Common myeloid progenitor, CD34-positive (primary cell): Measurements from ENCODE around the gene INTS3.
A peak's percentile ranks its signal among the peaks of the same experiment; 100 is the strongest.

Source experiments
- CTCF ChIA-PET: fragments of 350-600 bp; sonication (Branson Sonifier 250); formaldehyde crosslinking; loops from one replicate; lab custom pipeline; 2021; ENCODE audit warnings: antibody characterized with exemption; lab: Charles Lee
- POLR2A ChIA-PET: fragments of 350-600 bp; sonication (Branson Sonifier 250); formaldehyde crosslinking; loops from one replicate; lab custom pipeline; 2021; ENCODE audit warnings: antibody characterized with exemption; lab: Charles Lee
- DNase-seq, 3 donors: peaks; one replicate each; pipeline versions ENCODE4 v3.0.0 to v3.0.0-alpha.2; 2013
- H3K27ac ChIP-seq, 2 experiments: 1 replicate in 1 of 2; 2 replicates in 1 of 2; pipeline ENCODE4 v1.7.0; 2013; ENCODE audit warnings: inconsistent platforms in 2 of 2, low read length in 2 of 2, mild to moderate bottlenecking in 2 of 2, low read depth in 1 of 2, moderate library complexity in 1 of 2; ENCODE audit not compliant: severe bottlenecking in 2 of 2, insufficient read depth in 1 of 2, poor library complexity in 1 of 2
- H3K27me3 ChIP-seq, 5 experiments: replicated peaks in 2 of 5; 1 replicate in 3 of 5; 2 replicates in 2 of 5; pipeline versions ENCODE4 v1.6.1 to v1.7.0; 2013; ENCODE audit warnings: low read length in 4 of 5, mild to moderate bottlenecking in 2 of 5, moderate library complexity in 2 of 5, inconsistent platforms in 1 of 5; ENCODE audit not compliant: insufficient read depth in 5 of 5, control insufficient read depth in 4 of 5
- H3K36me3 ChIP-seq, 4 experiments: 1 replicate in 2 of 4; 2 replicates in 2 of 4; pipeline versions ENCODE4 v1.6.1 to v1.7.0; 2013; ENCODE audit warnings: low read length in 3 of 4, control low read depth in 1 of 4, mild to moderate bottlenecking in 1 of 4; ENCODE audit not compliant: control insufficient read depth in 4 of 4, insufficient read depth in 4 of 4
- H3K4me1 ChIP-seq, 4 experiments: 1 replicate in 3 of 4; 2 replicates in 1 of 4; pipeline versions ENCODE4 v1.6.1 to v1.7.1; 2013; ENCODE audit warnings: low read length in 3 of 4, mild to moderate bottlenecking in 3 of 4, control low read depth in 1 of 4, inconsistent platforms in 1 of 4, moderate library complexity in 1 of 4; ENCODE audit not compliant: control insufficient read depth in 4 of 4, insufficient read depth in 4 of 4; ENCODE audit errors: control extremely low read depth in 1 of 4
- H3K4me3 ChIP-seq, 7 experiments: 1 replicate in 4 of 7; 2 replicates in 3 of 7; pipeline versions ENCODE4 v1.5.1 to v1.7.0; 2013; ENCODE audit warnings: mild to moderate bottlenecking in 7 of 7, low read length in 6 of 7, moderate library complexity in 6 of 7, inconsistent platforms in 2 of 7, low read depth in 2 of 7, control low read depth in 1 of 7; ENCODE audit not compliant: insufficient read depth in 4 of 7, control insufficient read depth in 1 of 7; ENCODE audit errors: extremely low read depth in 1 of 7
- H3K9me3 ChIP-seq, 5 experiments: 1 replicate in 4 of 5; 2 replicates in 1 of 5; pipeline versions ENCODE4 v1.6.1 to v1.7.1; 2013; ENCODE audit warnings: low read length in 4 of 5, mild to moderate bottlenecking in 2 of 5, inconsistent platforms in 1 of 5, low read depth in 1 of 5, moderate library complexity in 1 of 5; ENCODE audit not compliant: control insufficient read depth in 4 of 5, insufficient read depth in 2 of 5; ENCODE audit errors: control extremely low read depth in 1 of 5
- WGBS: methylation state at CpG from one replicate; pipeline ENCODE4 v1.1.5; 2013; ENCODE audit not compliant: insufficient coverage; 5-methylcytosine and 5-hydroxymethylcytosine counted together

Gene INTS3

GRCh38 chr1:153696741-153697140, 31.1 kb upstream of the INTS3 start:
- H3K4me1 ChIP-seq: peaks cover 2 to 17% (median 12%) of the 10 kb centered on the region in 4 experiments
- no peaks in the 10 kb centered on the region for H3K27me3 ChIP-seq
- POLR2A ChIA-PET: no interaction called here
- CTCF ChIA-PET: no interaction called here
- no peak overlapping the region for H3K27ac ChIP-seq
- WGBS: 86% methylated on average over 4 of the region's 8 CpGs
- no peak for DNase-seq
- no peaks in the 10 kb centered on the region for H3K9me3 ChIP-seq
- H3K36me3 ChIP-seq: no peaks in the 10 kb centered on the region
- no peak overlapping the region for H3K4me3 ChIP-seq

GRCh38 chr1:153697191-153698019, 30.4 kb upstream of the INTS3 start:
- 85% methylated on average over 8 of the region's 12 CpGs for WGBS
- H3K4me3 ChIP-seq: peak overlapping the region in 4 of 7 experiments; percentile 48 to 81 (median 66)
- peak in 2 of 3 donors; percentile 31 to 42 for DNase-seq
- H3K36me3 ChIP-seq: no peaks in the 10 kb centered on the region
- no peaks in the 10 kb centered on the region for H3K9me3 ChIP-seq
- no peaks in the 10 kb centered on the region for H3K27me3 ChIP-seq
- ChIA-PET POLR2A (interaction anchor here (0.6 to 1.7 kb wide), 2 partner anchors 37 to 63 kb away, joined by 4 read pairs; partner anchors contain the start of gene CHTOP), CTCF (interaction anchor here (0.9 to 1.5 kb wide), 3 partner anchors 10 to 26 kb away, joined by 3 to 4 read pairs (median 3); no protein-coding TSS in a partner anchor)
- peak overlapping the region; percentile 64 to 70 for H3K27ac ChIP-seq
- peaks cover 2 to 17% (median 12%) of the 10 kb centered on the region in 4 experiments for H3K4me1 ChIP-seq

- DNase-seq: peak; percentile 18 to 71 (median 63)
- ChIA-PET POLR2A (interaction anchor here (1.7 kb wide), 1 partner anchor 64 kb away, joined by 4 read pairs; the partner anchor contains the start of gene CHTOP), CTCF (interaction anchor here (0.7 to 1.5 kb wide), 6 partner anchors 10 to 279 kb away, joined by 3 to 4 read pairs (median 3); partner anchors contain the start of gene JTB)
- Histone ChIP-seq H3K4me3 (peak overlapping the region in 6 of 7 experiments; percentile 36 to 81 (median 56)), H3K27me3 (no peaks in the 10 kb centered on the region), H3K27ac (peak overlapping the region; percentile 64 to 70), H3K4me1 (peaks cover 2 to 17% (median 12%) of the 10 kb centered on the region in 4 experiments), H3K9me3 (no peaks in the 10 kb centered on the region), H3K36me3 (no peaks in the 10 kb centered on the region)
- 9% methylated on average over 8 of the region's 29 CpGs for WGBS
These were observed 29.6 kb upstream of the INTS3 start for GRCh38 chr1:153698020-153698922.

GRCh38 chr1:153698923-153699714, 28.7 kb upstream of the INTS3 start:
- no peak for DNase-seq
- no peaks in the 10 kb centered on the region for H3K27me3 ChIP-seq
- CTCF ChIA-PET: interaction anchor here (0.6 to 1.5 kb wide), 5 partner anchors 9 to 177 kb away, joined by 3 to 4 read pairs (median 4); no protein-coding TSS in a partner anchor
- no peak overlapping the region for H3K27ac ChIP-seq
- peak overlapping the region in 1 of 7 experiments; percentile 65 for H3K4me3 ChIP-seq
- POLR2A ChIA-PET: interaction anchor here (1.7 kb wide), 1 partner anchor 65 kb away, joined by 4 read pairs; the partner anchor contains the start of gene CHTOP
- no peaks in the 10 kb centered on the region for H3K9me3 ChIP-seq
- no peaks in the 10 kb centered on the region for H3K36me3 ChIP-seq
- 94% methylated on average over 6 of the region's 6 CpGs for WGBS
- peaks cover 2 to 17% (median 12%) of the 10 kb centered on the region in 4 experiments for H3K4me1 ChIP-seq

- POLR2A ChIA-PET: no interaction called here
- peaks cover 2 to 17% (median 12%) of the 10 kb centered on the region in 4 experiments for H3K4me1 ChIP-seq
- no peak overlapping the region for H3K27ac ChIP-seq
- 100% methylated on average over 4 of the region's 6 CpGs for WGBS
- CTCF ChIA-PET: interaction anchor here (1.2 kb wide), 1 partner anchor 13 kb away, joined by 4 read pairs; no protein-coding TSS in a partner anchor
- no peaks in the 10 kb centered on the region for H3K27me3 ChIP-seq
- H3K9me3 ChIP-seq: no peaks in the 10 kb centered on the region
- H3K36me3 ChIP-seq: no peaks in the 10 kb centered on the region
- no peak for DNase-seq
- H3K4me3 ChIP-seq: no peak overlapping the region
These were observed 28.1 kb upstream of the INTS3 start for GRCh38 chr1:153699768-153700167.

GRCh38 chr1:153705484-153705883, 22.4 kb upstream of the INTS3 start:
- WGBS: 100% methylated on average over 3 of the region's 9 CpGs
- CTCF ChIA-PET: no interaction called here
- Histone ChIP-seq H3K36me3 (no peaks in the 10 kb centered on the region), H3K4me3 (no peak overlapping the region), H3K27ac (no peak overlapping the region), H3K9me3 (no peaks in the 10 kb centered on the region), H3K27me3 (no peaks in the 10 kb centered on the region), H3K4me1 (no peaks in the 10 kb centered on the region)
- POLR2A ChIA-PET: no interaction called here
- no peak for DNase-seq
